ENCODE measurements around the gene PARD3. TPM values are rescaled to one million over a fixed set of nuclear protein-coding genes. Genes with fewer than 3 reads are reported as not detected.

PARD3 gene
- total RNA-seq, 1 donor = 42.1 TPM

DNA sequence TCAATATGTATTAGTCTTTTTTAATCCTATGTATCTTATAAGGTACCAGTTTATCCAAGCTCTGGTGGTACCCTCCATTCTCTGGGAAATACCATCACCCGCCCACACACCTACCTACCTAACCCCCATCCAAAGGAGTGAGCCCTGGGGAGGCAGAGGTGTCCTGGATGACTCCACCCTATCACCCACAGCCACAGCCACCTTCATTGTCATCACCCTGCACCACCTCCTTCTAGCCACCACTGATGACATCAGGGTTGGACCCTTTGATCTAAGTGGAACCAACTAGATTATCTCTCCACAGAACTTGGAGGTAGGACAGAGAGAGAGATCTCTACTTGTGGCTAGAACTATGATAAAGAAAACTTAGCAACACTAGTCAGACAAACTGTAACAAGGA lies 259.4 kb downstream of the PARD3 start:
- no peak for DNase-seq (ENCODE audit: low read depth)
- TF ChIP-seq, protein P1, sequence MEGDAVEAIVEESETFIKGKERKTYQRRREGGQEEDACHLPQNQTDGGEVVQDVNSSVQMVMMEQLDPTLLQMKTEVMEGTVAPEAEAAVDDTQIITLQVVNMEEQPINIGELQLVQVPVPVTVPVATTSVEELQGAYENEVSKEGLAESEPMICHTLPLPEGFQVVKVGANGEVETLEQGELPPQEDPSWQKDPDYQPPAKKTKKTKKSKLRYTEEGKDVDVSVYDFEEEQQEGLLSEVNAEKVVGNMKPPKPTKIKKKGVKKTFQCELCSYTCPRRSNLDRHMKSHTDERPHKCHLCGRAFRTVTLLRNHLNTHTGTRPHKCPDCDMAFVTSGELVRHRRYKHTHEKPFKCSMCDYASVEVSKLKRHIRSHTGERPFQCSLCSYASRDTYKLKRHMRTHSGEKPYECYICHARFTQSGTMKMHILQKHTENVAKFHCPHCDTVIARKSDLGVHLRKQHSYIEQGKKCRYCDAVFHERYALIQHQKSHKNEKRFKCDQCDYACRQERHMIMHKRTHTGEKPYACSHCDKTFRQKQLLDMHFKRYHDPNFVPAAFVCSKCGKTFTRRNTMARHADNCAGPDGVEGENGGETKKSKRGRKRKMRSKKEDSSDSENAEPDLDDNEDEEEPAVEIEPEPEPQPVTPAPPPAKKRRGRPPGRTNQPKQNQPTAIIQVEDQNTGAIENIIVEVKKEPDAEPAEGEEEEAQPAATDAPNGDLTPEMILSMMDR (IDR thresholded peaks at IDR 0.05; ENCODE audit: insufficient read depth, low read length) = no peak
- no peak overlapping the region for H3K4me3 ChIP-seq (ENCODE audit: low read depth, low read length)

DNA sequence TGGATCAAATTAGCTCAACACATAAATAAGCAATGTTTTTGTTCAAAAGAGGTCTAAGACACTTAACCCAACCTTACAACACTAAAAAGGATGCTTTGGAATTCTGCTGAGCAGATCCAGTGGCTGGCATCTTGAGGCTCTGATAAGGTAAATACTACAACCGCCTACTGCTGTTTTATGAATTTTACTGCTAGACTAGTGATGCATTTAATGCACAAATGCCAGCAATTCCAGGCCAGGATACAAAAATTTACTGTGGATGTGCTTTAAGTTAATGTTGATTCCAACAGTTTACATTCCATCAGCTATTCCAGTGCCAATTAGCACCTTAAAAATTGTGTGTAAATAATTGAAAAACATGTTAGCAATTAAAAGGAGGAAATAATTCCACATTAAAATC lies 261.3 kb downstream of the PARD3 start:
- TF ChIP-seq, protein P1 (IDR thresholded peaks at IDR 0.05; ENCODE audit: insufficient read depth, low read length) = no peak
- DNase-seq (ENCODE audit: low read depth) = no peak
- H3K4me3 ChIP-seq (ENCODE audit: low read depth, low read length) = no peak overlapping the region

DNA sequence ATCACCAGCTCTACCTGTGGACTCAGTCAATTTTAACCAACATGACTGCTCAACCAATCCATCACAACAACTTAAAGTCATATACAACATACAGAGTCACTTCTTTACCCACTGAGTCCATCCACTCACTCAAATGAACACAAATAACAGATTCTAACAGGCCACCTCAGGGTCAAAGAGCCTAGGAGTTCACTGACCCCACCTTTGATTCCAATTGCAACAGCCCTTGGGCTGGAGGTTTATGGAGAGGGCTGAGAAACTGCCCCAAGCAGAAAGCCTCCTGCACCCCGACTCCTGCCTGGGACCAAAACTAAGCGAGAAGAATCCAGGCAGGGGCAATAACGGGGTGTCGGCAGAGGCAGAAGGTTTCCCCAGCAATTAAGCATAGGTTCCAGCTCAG lies 263.8 kb downstream of the PARD3 start:
- no peak overlapping the region for H3K4me3 ChIP-seq (ENCODE audit: low read depth, low read length)
- TF ChIP-seq, protein P1 (IDR thresholded peaks at IDR 0.05; ENCODE audit: insufficient read depth, low read length) = no peak
- DNase-seq (ENCODE audit: low read depth) = no peak

DNA sequence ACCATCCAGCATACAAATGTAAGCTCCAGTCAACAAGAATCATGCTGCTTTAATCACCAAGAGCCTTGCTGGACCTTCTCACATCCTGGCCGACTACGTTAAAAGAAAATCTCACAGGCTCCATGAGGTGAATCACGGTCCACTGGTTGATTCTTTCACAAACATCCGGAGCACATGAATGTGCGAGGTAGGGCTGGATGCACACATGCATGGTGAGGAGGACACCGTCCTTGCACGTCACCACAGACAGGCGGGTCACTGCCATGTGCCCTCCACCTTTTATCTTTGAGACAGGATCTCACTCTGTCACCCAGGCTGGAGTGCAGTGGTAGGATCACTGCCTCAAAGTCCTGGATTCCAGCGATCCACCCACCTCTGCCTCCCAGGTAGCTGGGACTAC lies 265.1 kb downstream of the PARD3 start:
- no peak for DNase-seq (ENCODE audit: low read depth)
- TF ChIP-seq, protein P1 (IDR thresholded peaks at IDR 0.05; ENCODE audit: insufficient read depth, low read length) = no peak
- H3K4me3 ChIP-seq (ENCODE audit: low read depth, low read length) = no peak overlapping the region

DNA sequence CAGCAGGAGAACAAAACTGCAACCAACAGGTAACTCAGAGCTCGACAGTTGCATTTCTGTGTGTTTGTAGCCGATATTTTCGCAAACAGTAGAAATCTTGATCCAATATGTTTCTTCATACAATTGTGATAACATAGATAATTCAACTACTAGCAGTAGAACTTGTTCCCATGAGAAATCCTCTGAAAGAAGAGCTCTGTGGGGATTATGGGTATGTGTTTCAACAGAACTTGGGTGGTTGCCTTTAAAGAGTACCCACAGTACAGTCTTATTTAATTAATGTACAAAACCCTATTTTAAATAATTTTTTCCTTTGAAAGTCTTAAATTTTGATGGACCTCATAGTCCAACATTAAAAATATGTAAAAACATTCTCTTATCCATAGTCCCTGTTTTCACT lies 266.1 kb downstream of the PARD3 start:
- DNase-seq (ENCODE audit: low read depth) = no peak

DNA sequence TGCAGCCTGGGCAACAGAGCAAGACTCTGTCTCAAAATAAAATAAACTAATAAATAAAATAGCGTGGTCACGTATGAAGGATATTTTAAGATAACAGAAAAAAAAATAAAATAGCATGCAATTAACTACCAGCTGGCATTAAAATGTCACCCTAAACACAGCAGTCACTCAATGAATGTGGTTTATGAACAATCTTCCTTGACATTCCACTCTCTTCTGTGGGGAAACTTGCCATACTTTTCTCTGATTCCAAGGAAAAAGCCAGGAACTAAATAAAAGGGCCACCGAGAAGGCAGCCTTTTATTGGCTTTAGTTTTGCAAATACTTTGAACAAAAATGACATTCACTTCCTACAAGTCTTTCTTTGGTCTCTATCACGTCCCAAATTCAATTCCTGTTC lies 266.6 kb downstream of the PARD3 start:
- TF ChIP-seq, protein P1 (IDR thresholded peaks at IDR 0.05; ENCODE audit: insufficient read depth, low read length) = no peak
- no peak overlapping the region for H3K4me3 ChIP-seq (ENCODE audit: low read depth, low read length)
- DNase-seq (ENCODE audit: low read depth) = no peak

More for the DNA sequence above, 266.1 kb downstream of the PARD3 start:
- no peak overlapping the region for H3K4me3 ChIP-seq (ENCODE audit: low read depth, low read length)
- TF ChIP-seq, protein P1 (IDR thresholded peaks at IDR 0.05; ENCODE audit: insufficient read depth, low read length) = no peak

DNA sequence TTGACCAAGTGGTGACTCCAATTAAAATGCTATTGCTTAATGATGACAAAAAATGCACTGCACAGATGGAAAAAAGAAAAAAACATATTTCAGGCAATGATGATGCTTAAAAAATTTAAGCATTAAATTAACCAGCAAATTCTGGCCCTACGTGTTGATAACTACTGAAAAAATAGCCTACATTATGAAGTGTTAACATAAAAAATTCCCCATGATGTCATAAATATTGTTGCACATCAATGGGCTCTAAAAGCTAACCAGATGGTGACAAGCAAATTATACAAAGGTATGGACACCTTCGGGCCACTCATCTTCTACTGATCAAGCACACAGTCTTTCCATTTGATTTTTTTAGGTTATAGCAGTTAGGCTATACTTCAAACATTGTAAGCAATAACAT lies 267.4 kb downstream of the PARD3 start:
- TF ChIP-seq, protein P1 (IDR thresholded peaks at IDR 0.05; ENCODE audit: insufficient read depth, low read length) = no peak
- DNase-seq (ENCODE audit: low read depth) = no peak
- H3K4me3 ChIP-seq (ENCODE audit: low read depth, low read length) = no peak overlapping the region
